ENCODE data around the gene VAMP2. TPM values are rescaled to one million over a fixed set of nuclear protein-coding genes. Genes with fewer than 3 reads are reported as not detected.

VAMP2 gene
- total and polyA plus RNA-seq, 10 of the 15 experiments (the other 5 are each of a cell fraction or from before 2014, with no cell fraction given) = 3.0 to 35.2 (median 25.0) TPM

- H3K9ac ChIP-seq (ENCODE audit: control insufficient read depth, insufficient read depth, low read length) = peak within 1 kb of the TSS; percentile 67
- RAD21 ChIA-PET (ENCODE audit: unreplicated experiment) = interaction anchor here (0.7 to 2.5 kb wide), 6 partner anchors 9 to 50 kb away, joined by 3 to 13 read pairs (median 4); partner anchors contain the start of gene BORCS6
- TSS peak; percentile 66 for BruUV-seq (replicated peaks)
- TF ChIP-seq POLR2A (IDR thresholded peaks at IDR 0.05; ENCODE audit: low read depth, low read length) (peak; percentile 63), CBFB (IDR thresholded peaks at IDR 0.05; ENCODE audit: low read depth) (peak; percentile 35; the same call in 1 of the 2 replicates), SIX5 (IDR thresholded peaks at IDR 0.05; ENCODE audit: low read depth, low read length, severe bottlenecking) (peak; percentile 5), HDAC6 (IDR thresholded peaks at IDR 0.05; ENCODE audit: unreplicated experiment) (no peak), CHD4 (IDR thresholded peaks at IDR 0.05) (no peak), IKZF1 (conservative IDR thresholded peaks at IDR 0.05) (peak; percentile 62; the same call in 1 of the 2 replicates), MEF2A (IDR thresholded peaks at IDR 0.05; ENCODE audit: insufficient read depth, low read depth, low read length) (no peak), ZBED1 (IDR thresholded peaks at IDR 0.05; ENCODE audit: borderline replicate concordance) (no peak), BMI1 (IDR thresholded peaks at IDR 0.05; ENCODE audit: borderline replicate concordance) (peak; percentile 98), PAX5 (IDR thresholded peaks at IDR 0.05; ENCODE audit: borderline replicate concordance, low read depth, low read length) (0 out of 2 replicates have a peak, but pooled peaks have one; percentile 2), POLR2AphosphoS5 (IDR thresholded peaks at IDR 0.05; ENCODE audit: low read length) (0 out of 2 replicates have a peak, but pooled peaks have one; percentile 28), CREB1 (IDR thresholded peaks at IDR 0.05; ENCODE audit: low read depth) (peak; percentile 49; the same call in 1 of the 2 replicates), PKNOX1 (IDR thresholded peaks at IDR 0.05) (no peak), LARP7 (IDR thresholded peaks at IDR 0.05) (peak; percentile 45; the same call in 1 of the 2 replicates), BRCA1 (IDR thresholded peaks at IDR 0.05; ENCODE audit: low read depth, low read length) (peak; percentile 75), GATAD2B (conservative IDR thresholded peaks at IDR 0.05; ENCODE audit: low read depth) (peak; percentile 76), MTA2 (IDR thresholded peaks at IDR 0.05; ENCODE audit: low read depth) (0 out of 2 replicates have a peak, but pooled peaks have one; percentile 13), MXI1 (IDR thresholded peaks at IDR 0.05; ENCODE audit: low read depth, low read length) (peak; percentile 89), BHLHE40 (IDR thresholded peaks at IDR 0.05; ENCODE audit: borderline replicate concordance in 1 of 2, low read depth in 2 of 2, low read length in 1 of 2) (no peak), SMAD5 (IDR thresholded peaks at IDR 0.05; ENCODE audit: low read depth) (peak; percentile 47; the same call in 1 of the 2 replicates), YY1 (IDR thresholded peaks at IDR 0.05; ENCODE audit: low read depth, low read length) (0 out of 2 replicates have a peak, but pooled peaks have one; percentile 7)
- TF ChIP-seq, protein P1, sequence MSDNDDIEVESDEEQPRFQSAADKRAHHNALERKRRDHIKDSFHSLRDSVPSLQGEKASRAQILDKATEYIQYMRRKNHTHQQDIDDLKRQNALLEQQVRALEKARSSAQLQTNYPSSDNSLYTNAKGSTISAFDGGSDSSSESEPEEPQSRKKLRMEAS (IDR thresholded peaks at IDR 0.05; ENCODE audit: low read depth, low read length) = no peak
- TF ChIP-seq, protein P2, sequence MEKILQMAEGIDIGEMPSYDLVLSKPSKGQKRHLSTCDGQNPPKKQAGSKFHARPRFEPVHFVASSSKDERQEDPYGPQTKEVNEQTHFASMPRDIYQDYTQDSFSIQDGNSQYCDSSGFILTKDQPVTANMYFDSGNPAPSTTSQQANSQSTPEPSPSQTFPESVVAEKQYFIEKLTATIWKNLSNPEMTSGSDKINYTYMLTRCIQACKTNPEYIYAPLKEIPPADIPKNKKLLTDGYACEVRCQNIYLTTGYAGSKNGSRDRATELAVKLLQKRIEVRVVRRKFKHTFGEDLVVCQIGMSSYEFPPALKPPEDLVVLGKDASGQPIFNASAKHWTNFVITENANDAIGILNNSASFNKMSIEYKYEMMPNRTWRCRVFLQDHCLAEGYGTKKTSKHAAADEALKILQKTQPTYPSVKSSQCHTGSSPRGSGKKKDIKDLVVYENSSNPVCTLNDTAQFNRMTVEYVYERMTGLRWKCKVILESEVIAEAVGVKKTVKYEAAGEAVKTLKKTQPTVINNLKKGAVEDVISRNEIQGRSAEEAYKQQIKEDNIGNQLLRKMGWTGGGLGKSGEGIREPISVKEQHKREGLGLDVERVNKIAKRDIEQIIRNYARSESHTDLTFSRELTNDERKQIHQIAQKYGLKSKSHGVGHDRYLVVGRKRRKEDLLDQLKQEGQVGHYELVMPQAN (conservative IDR thresholded peaks at IDR 0.05) = peak; percentile 53
Measured at GRCh38 chr17:8176197-8176940, 13.6 kb upstream of the VAMP2 start, which contains the start of gene TMEM107. Gene TMEM107, minus strand, starts transcription at chr17:8176380. Its CDS starts 94 bp downstream, at chr17:8176286.

More at GRCh38 chr17:8176197-8176940, 13.6 kb upstream of the VAMP2 start, which contains the start of gene TMEM107:
- Histone ChIP-seq H3K27ac (ENCODE audit: control insufficient read depth, insufficient read depth) (peak within 1 kb of the TSS; percentile 61), H3K4me3 (peak within 1 kb of the TSS; percentile 93), H4K20me1 (ENCODE audit: control insufficient read depth, insufficient read depth) (no peaks in the 10 kb centered on the region), H3K79me2 (ENCODE audit: control insufficient read depth, insufficient read depth, low read length) (peaks cover 3% of the 10 kb centered on the region; the same call in 1 of the 2 replicates), H3K27me3 (replicated peaks in 1 of 2; ENCODE audit: control insufficient read depth in 2 of 2, insufficient read depth in 2 of 2, low read length in 1 of 2) (no peaks in the 10 kb centered on the region), H3K4me1 (ENCODE audit: control insufficient read depth, insufficient read depth, low read length) (peaks cover 14% of the 10 kb centered on the region), H2AFZ (ENCODE audit: control insufficient read depth, low read depth, low read length) (peak within 1 kb of the TSS; percentile 83), H3K4me2 (ENCODE audit: control insufficient read depth, insufficient read depth) (peak within 1 kb of the TSS; percentile 70), H3K9me3 (replicated peaks; ENCODE audit: control insufficient read depth, insufficient read depth, low read length) (no peaks in the 10 kb centered on the region), H3K36me3 (ENCODE audit: control insufficient read depth in 2 of 2, insufficient read depth in 2 of 2, low read length in 1 of 2) (no peaks in the 10 kb centered on the region)
- FAIRE-seq (peak; percentile 27), ATAC-seq (peak; percentile 73), DNase-seq (ENCODE audit: low read depth, low spot score) (peak; percentile 69)
- ChIA-PET POLR2A (interaction anchor here (0.6 to 2.8 kb wide), 7 partner anchors 11 to 311 kb away, joined by 3 to 26 read pairs (median 3); partner anchors contain the start of gene CTC1), SMC1A (ENCODE audit: uncharacterized antibody, unreplicated experiment) (interaction anchor here (0.5 to 1.1 kb wide), 3 partner anchors 10 to 118 kb away, joined by 3 read pairs; partner anchors contain the start of gene SLC25A35), CTCF (interaction anchor here (0.6 to 1.7 kb wide), 5 partner anchors 15 to 85 kb away, joined by 3 to 8 read pairs (median 3); partner anchors contain the start of gene HES7)
- in situ Hi-C loops (cut with MboI) = no loop called here
- WGBS (ENCODE audit: insufficient coverage, insufficient replicate concordance, low lambda C conversion rate, missing lambda C conversion rate) = under 1% methylated on average over 53 of the region's 56 CpGs
- intact Hi-C loops (cut with micrococcal nuclease; ENCODE audit: unreplicated experiment) = no loop called here

Measured in GM12878 (cell line).